K562 (cell line): ENCODE measurements around the gene USP14.

Experiments
- FIP1L1 ChIP-seq: fragments of 200-400 bp; formaldehyde crosslinking; IDR thresholded peaks from 2 replicates; pipeline ENCODE4 v1.6.1; 2018; ENCODE audit warnings: mild to moderate bottlenecking, low read depth, low read length; ENCODE audit not compliant: poor library complexity, severe bottlenecking
- FOXA1 ChIP-seq: fragments of 450-650 bp; IDR thresholded peaks from 2 replicates; pipeline ENCODE4 v1.6.1; 2016; ENCODE audit warnings: mild to moderate bottlenecking, borderline replicate concordance
- NCOA4 ChIP-seq: fragments of 450-650 bp; IDR thresholded peaks from 2 replicates; pipeline ENCODE4 v1.6.1; 2018; ENCODE audit warnings: mild to moderate bottlenecking; ENCODE audit not compliant: partially characterized antibody
- POLR2AphosphoS5 ChIP-seq: IDR thresholded peaks from 2 replicates; pipeline ENCODE4 v1.6.1; 2011; ENCODE audit warnings: mild to moderate bottlenecking, low read depth, low read length, moderate library complexity; ENCODE audit not compliant: control insufficient read depth, insufficient read depth

DNA sequence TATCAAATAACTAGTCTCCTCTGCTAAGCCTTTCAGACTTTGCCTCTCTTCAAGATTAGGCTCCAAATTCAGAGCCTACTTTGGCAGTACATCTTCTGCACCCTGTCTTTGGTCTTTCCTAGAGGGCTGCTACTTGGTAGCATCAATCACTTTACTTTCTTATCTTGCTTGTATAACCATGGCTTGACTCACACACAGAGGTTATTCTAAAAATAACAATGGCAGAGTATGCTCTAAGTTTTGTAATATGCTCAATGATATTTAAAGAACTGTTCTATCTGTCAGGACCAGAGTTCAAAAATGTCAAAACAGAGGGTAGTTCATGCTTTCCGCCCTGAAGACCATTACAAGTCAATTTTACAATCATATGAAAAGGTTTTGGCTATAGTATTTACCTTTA, 81.8 kb downstream of the USP14 start:
- TF ChIP-seq FOXA1 (no peak), FIP1L1 (no peak), NCOA4 (no peak), POLR2AphosphoS5 (no peak)
